Neural crest cell (in vitro differentiated cells): ENCODE data around the gene GBGT1. TPM values are rescaled to one million over a fixed set of nuclear protein-coding genes. Genes with fewer than 3 reads are reported as not detected.

Experiments
- DNase-seq: peaks from one replicate; pipeline ENCODE4 v3.0.0; 2021; ENCODE audit warnings: low read depth, mixed read lengths, low spot score
- H3K27ac Mint-ChIP-seq: one replicate; pipeline ENCODE4 v1.8.0; 2021; ENCODE audit warnings: mild to moderate bottlenecking, mixed read lengths; ENCODE audit not compliant: unreplicated experiment
- H3K27me3 Mint-ChIP-seq: 2 replicates; pipeline ENCODE4 v1.8.0; 2021; ENCODE audit warnings: low read depth, mild to moderate bottlenecking, mixed read lengths
- H3K36me3 Mint-ChIP-seq: 2 replicates; pipeline ENCODE4 v1.8.0; 2021; ENCODE audit warnings: low read depth, mild to moderate bottlenecking, mixed read lengths
- H3K4me1 Mint-ChIP-seq: 2 replicates; pipeline ENCODE4 v1.8.0; 2021; ENCODE audit warnings: mixed read lengths
- H3K4me3 Mint-ChIP-seq: one replicate; pipeline ENCODE4 v1.8.0; 2021; ENCODE audit warnings: mild to moderate bottlenecking, mixed read lengths
- H3K9me3 Mint-ChIP-seq: 2 replicates; pipeline ENCODE4 v1.8.0; 2021; ENCODE audit warnings: mixed read lengths
- total RNA-seq: library from RNA; stranded (reverse); gene quantifications from 2 replicates; pipeline ENCODE4 v1.2.1, GENCODE V29; 2021
- TF ChIP-seq, protein P1 (sequence below): fragments of 200-600 bp; sonication (generic); conservative IDR thresholded peaks from 2 replicates; pipeline ENCODE4 v1.5.0; 2021; ENCODE audit warnings: antibody characterized with exemption, mild to moderate bottlenecking

Gene GBGT1
- total RNA-seq, 1 donor from 2014 or later, result 13.8 TPM

DNA sequence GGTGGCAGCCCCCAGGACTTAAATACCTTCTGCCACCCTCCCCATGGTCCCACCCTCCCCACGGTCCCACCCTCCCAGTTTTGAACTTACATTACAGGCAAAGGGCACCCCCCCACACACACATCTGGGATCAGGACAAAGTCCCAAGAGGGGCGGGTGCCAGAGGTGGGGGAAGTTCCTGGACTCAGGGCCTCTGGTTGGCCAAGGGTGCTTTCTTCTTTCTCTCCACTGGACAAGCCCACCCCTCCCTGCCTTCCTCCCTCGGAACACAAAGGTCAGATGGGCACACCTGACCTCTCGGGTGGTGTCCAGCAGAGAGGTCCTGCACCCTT is 23.6 kb downstream of the GBGT1 start:
- peaks cover 18% of the 10 kb centered on the region for H3K4me1 Mint-ChIP-seq

GRCh38 chr9:133139246-133140173 is 24.2 kb downstream of the GBGT1 start:
- TF ChIP-seq, protein P1, sequence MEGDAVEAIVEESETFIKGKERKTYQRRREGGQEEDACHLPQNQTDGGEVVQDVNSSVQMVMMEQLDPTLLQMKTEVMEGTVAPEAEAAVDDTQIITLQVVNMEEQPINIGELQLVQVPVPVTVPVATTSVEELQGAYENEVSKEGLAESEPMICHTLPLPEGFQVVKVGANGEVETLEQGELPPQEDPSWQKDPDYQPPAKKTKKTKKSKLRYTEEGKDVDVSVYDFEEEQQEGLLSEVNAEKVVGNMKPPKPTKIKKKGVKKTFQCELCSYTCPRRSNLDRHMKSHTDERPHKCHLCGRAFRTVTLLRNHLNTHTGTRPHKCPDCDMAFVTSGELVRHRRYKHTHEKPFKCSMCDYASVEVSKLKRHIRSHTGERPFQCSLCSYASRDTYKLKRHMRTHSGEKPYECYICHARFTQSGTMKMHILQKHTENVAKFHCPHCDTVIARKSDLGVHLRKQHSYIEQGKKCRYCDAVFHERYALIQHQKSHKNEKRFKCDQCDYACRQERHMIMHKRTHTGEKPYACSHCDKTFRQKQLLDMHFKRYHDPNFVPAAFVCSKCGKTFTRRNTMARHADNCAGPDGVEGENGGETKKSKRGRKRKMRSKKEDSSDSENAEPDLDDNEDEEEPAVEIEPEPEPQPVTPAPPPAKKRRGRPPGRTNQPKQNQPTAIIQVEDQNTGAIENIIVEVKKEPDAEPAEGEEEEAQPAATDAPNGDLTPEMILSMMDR, result no peak
- no peaks in the 10 kb centered on the region for H3K36me3 Mint-ChIP-seq
- peaks cover 15% of the 10 kb centered on the region for H3K4me1 Mint-ChIP-seq
- no peaks in the 10 kb centered on the region for H3K27me3 Mint-ChIP-seq
- no peak overlapping the region for H3K27ac Mint-ChIP-seq
- DNase-seq, result no peak
- no peak overlapping the region for H3K4me3 Mint-ChIP-seq
- no peaks in the 10 kb centered on the region for H3K9me3 Mint-ChIP-seq

More for the DNA sequence above, 23.6 kb downstream of the GBGT1 start:
- DNase-seq, result no peak
- no peak overlapping the region for H3K4me3 Mint-ChIP-seq
- H3K9me3 Mint-ChIP-seq, result no peaks in the 10 kb centered on the region
- H3K36me3 Mint-ChIP-seq, result no peaks in the 10 kb centered on the region
- H3K27ac Mint-ChIP-seq, result no peak overlapping the region
- TF ChIP-seq, protein P1, result no peak
- H3K27me3 Mint-ChIP-seq, result no peaks in the 10 kb centered on the region

- H3K27ac Mint-ChIP-seq, result no peak overlapping the region
- H3K4me1 Mint-ChIP-seq, result peaks cover 17% of the 10 kb centered on the region
- DNase-seq, result no peak
- H3K9me3 Mint-ChIP-seq, result no peaks in the 10 kb centered on the region
- no peaks in the 10 kb centered on the region for H3K36me3 Mint-ChIP-seq
- TF ChIP-seq, protein P1, result no peak
- H3K27me3 Mint-ChIP-seq, result no peaks in the 10 kb centered on the region
- no peak overlapping the region for H3K4me3 Mint-ChIP-seq
Observed at GRCh38 chr9:133137451-133138231, 26.1 kb downstream of the GBGT1 start.

DNA sequence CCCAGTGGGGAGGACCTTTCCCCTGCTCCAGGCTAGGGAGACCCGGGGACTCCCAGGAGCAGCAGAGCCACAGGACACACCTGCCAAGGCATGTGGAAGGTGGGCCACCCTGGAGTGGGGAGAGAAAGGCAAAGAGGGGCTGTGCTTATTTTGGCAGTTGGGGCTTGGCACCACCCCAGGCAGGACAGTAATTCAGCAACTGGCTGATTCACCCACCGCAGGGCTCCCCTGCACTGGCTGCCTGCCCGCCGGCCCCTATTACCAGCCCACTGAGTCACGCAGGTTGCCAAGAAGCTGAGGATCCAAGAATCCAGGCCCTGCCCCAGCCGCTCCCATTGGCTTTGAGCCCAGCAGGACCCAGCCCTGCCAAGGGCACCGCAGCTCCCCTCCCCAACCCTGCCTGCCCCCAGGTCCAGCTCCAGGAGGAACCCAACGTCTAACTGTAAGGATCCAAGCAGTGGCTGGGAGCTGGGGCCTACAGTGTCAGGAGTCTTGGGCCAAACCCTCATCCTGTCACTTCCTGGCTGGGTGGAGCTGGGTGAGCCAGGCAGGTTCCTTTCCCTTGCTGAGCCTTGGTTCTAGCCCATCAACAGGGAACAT is 28.5 kb downstream of the GBGT1 start:
- peaks cover 18% of the 10 kb centered on the region for H3K4me1 Mint-ChIP-seq
- no peak overlapping the region for H3K27ac Mint-ChIP-seq
- H3K27me3 Mint-ChIP-seq, result no peaks in the 10 kb centered on the region
- no peaks in the 10 kb centered on the region for H3K36me3 Mint-ChIP-seq
- TF ChIP-seq, protein P1, result no peak
- no peak overlapping the region for H3K4me3 Mint-ChIP-seq
- H3K9me3 Mint-ChIP-seq, result no peaks in the 10 kb centered on the region
- DNase-seq, result no peak

- Mint-ChIP-seq H3K4me1 (peaks cover 18% of the 10 kb centered on the region), H3K9me3 (no peaks in the 10 kb centered on the region), H3K27me3 (no peaks in the 10 kb centered on the region), H3K4me3 (no peak overlapping the region), H3K36me3 (no peaks in the 10 kb centered on the region), H3K27ac (peak overlapping the region; percentile 99)
- TF ChIP-seq, protein P1, result no peak
- no peak for DNase-seq
Observed at GRCh38 chr9:133134388-133135145, 29.1 kb downstream of the GBGT1 start.
